Upper lobe of left lung (tissue), 6 donors: ENCODE results near the gene MPHOSPH9. TPM values are rescaled to one million over a fixed set of nuclear protein-coding genes. Genes with fewer than 3 reads are reported as not detected.
"Not testable (repeated sequence)": the region's sequence is repeated elsewhere in the genome, so short reads cannot be mapped to it uniquely, and the experiment has no call there.

ENCODE experiments used
- ATAC-seq, 2 donors: fragments of 200-7000 bp; cut with Tn5 transposase; one replicate each; pipeline ENCODE4 v1.9.1; 2022; ENCODE audit warnings: mild to moderate bottlenecking in 2 of 2, moderate library complexity in 2 of 2; ENCODE audit not compliant: low FRiP score in 2 of 2
- DNase-seq, 2 donors: peaks; one replicate each; pipeline ENCODE4 v3.0.0-alpha.2; 2019 to 2020
- H3K27ac ChIP-seq, 4 donors: fragments of 200-600 bp; sonication (generic); one replicate each; pipeline ENCODE4 v1.5.1; 2016 to 2019
- H3K27me3 ChIP-seq, 4 donors: fragments of 200-600 bp; sonication (generic); one replicate each; pipeline ENCODE4 v1.5.1; 2017 to 2019
- H3K36me3 ChIP-seq, 4 donors: fragments of 200-600 bp; sonication (generic); one replicate each; pipeline ENCODE4 v1.5.1; 2016 to 2019
- H3K4me1 ChIP-seq, 4 donors: fragments of 200-600 bp; sonication (generic); one replicate each; pipeline ENCODE4 v1.5.1; 2018 to 2019
- H3K4me3 ChIP-seq, 4 donors: fragments of 200-600 bp; sonication (generic); one replicate each; pipeline ENCODE4 v1.5.1; 2017 to 2019; ENCODE audit warnings: mild to moderate bottlenecking in 2 of 4, moderate library complexity in 1 of 4
- H3K9me3 ChIP-seq, 4 donors: fragments of 200-600 bp; sonication (generic); one replicate each; pipeline ENCODE4 v1.5.1; 2018 to 2019
- CTCF ChIP-seq, 6 experiments: fragments of 450-650 bp in 4 of 6; fragments of 200-600 bp in 2 of 6; sonication (generic) in 2 of 6; IDR thresholded peaks; one replicate each; pipeline ENCODE4 v1.5.1; 2016 to 2019; ENCODE audit warnings: antibody characterized with exemption in 6 of 6
- EP300 ChIP-seq, 4 donors: sonication (generic); formaldehyde crosslinking; IDR thresholded peaks; one replicate each; pipeline ENCODE4 v1.5.1; 2017; ENCODE audit warnings: antibody characterized with exemption in 4 of 4, control low read depth in 2 of 4
- POLR2A ChIP-seq, 4 donors: fragments of 450-650 bp; IDR thresholded peaks; one replicate each; pipeline ENCODE4 v1.5.1; 2016 to 2017; ENCODE audit warnings: antibody characterized with exemption in 4 of 4, mild to moderate bottlenecking in 2 of 4
- POLR2AphosphoS5 ChIP-seq, 2 donors: sonication (generic); formaldehyde crosslinking; IDR thresholded peaks; one replicate each; pipeline ENCODE4 v1.5.1; 2017; ENCODE audit warnings: antibody characterized with exemption in 2 of 2
- WGBS, 2 donors: methylation state at CpG; one replicate each; pipeline ENCODE4 v1.1.5; 2017 to 2018; 5-methylcytosine and 5-hydroxymethylcytosine counted together
- total RNA-seq, 6 donors: library from RNA; depleted of rRNA in 4 of 6; stranded (reverse); fragments of >200 nt in 4 of 6; gene quantifications; one replicate each; pipeline versions ENCODE4 v1.1.0 to v1.2.1, GENCODE V29; 2016 to 2021
- donor health status: DM: no; HTN: no; CAD: no; lungs with moderate emphysema.
- donor health status: DM: no; HTN: yes; CAD: no; lungs with severe emphysema.

MPHOSPH9 gene
- total RNA-seq, 6 donors from 2014 or later: 12.6 to 82.8 (median 17.6) TPM

GRCh38 chr12:123260081-123260480, 27.1 kb upstream of the MPHOSPH9 start:
- no peak for DNase-seq
- H3K36me3 ChIP-seq: peaks cover 0 to 96% (median 72%) of the 10 kb centered on the region in 4 donors
- no peak for ATAC-seq
- no peak overlapping the region for H3K4me3 ChIP-seq
- no peaks in the 10 kb centered on the region for H3K27me3 ChIP-seq
- no peaks in the 10 kb centered on the region for H3K9me3 ChIP-seq
- no peak for TF ChIP-seq CTCF (IDR thresholded peaks at IDR 0.05)
- no peak for TF ChIP-seq EP300 (IDR thresholded peaks at IDR 0.05)
- H3K27ac ChIP-seq: no peak overlapping the region
- H3K4me1 ChIP-seq: peaks cover 0 to 4% (median 0%) of the 10 kb centered on the region in 4 donors
- WGBS, 2 donors: 67 to 68% methylated on average over 9 of the region's 9 CpGs

GRCh38 chr12:123258593-123258992, 25.7 kb upstream of the MPHOSPH9 start:
- TF ChIP-seq POLR2AphosphoS5 (IDR thresholded peaks at IDR 0.05) (no peak), CTCF (IDR thresholded peaks at IDR 0.05) (no peak), POLR2A (IDR thresholded peaks at IDR 0.05) (no peak), EP300 (IDR thresholded peaks at IDR 0.05) (no peak)
- peaks cover 6 to 98% (median 76%) of the 10 kb centered on the region in 4 donors for H3K36me3 ChIP-seq
- ATAC-seq (no peak), DNase-seq (no peak)
- H3K27me3 ChIP-seq: no peaks in the 10 kb centered on the region
- peaks cover 0 to 4% (median 0%) of the 10 kb centered on the region in 4 donors for H3K4me1 ChIP-seq
- H3K27ac ChIP-seq: no peak overlapping the region
- no peak overlapping the region for H3K4me3 ChIP-seq
- WGBS, 2 donors: 69 to 71% methylated on average over 4 of the region's 4 CpGs
- no peaks in the 10 kb centered on the region for H3K9me3 ChIP-seq

GRCh38 chr12:123254853-123255446, 22.0 kb upstream of the MPHOSPH9 start:
- TF ChIP-seq POLR2AphosphoS5 (IDR thresholded peaks at IDR 0.05) (no peak), CTCF (IDR thresholded peaks at IDR 0.05) (no peak), EP300 (IDR thresholded peaks at IDR 0.05) (no peak), POLR2A (IDR thresholded peaks at IDR 0.05) (no peak)
- ATAC-seq: no peak
- Histone ChIP-seq H3K4me1 (peaks cover 15 to 29% (median 20%) of the 10 kb centered on the region in 4 donors), H3K4me3 (no peak overlapping the region), H3K36me3 (peaks cover 8 to 72% (median 49%) of the 10 kb centered on the region in 4 donors), H3K9me3 (no peaks in the 10 kb centered on the region), H3K27me3 (no peaks in the 10 kb centered on the region), H3K27ac (no peak overlapping the region)
- WGBS, 2 donors: 76 to 90% methylated on average over 5 of the region's 5 CpGs
- no peak for DNase-seq

- Histone ChIP-seq H3K9me3 (no peaks in the 10 kb centered on the region), H3K4me3 (no peak overlapping the region), H3K27ac (no peak overlapping the region), H3K36me3 (peaks cover 8 to 69% (median 47%) of the 10 kb centered on the region in 4 donors), H3K4me1 (peaks cover 15 to 29% (median 20%) of the 10 kb centered on the region in 4 donors), H3K27me3 (no peaks in the 10 kb centered on the region)
- WGBS, 2 donors: 86 to 88% methylated on average over 11 to 24 of the region's 24 CpGs
- DNase-seq (no peak), ATAC-seq (peak in 1 of 2 donors; percentile 40)
- TF ChIP-seq POLR2A (IDR thresholded peaks at IDR 0.05) (no peak), POLR2AphosphoS5 (IDR thresholded peaks at IDR 0.05) (no peak), EP300 (IDR thresholded peaks at IDR 0.05) (no peak), CTCF (IDR thresholded peaks at IDR 0.05) (no peak)
Measured at GRCh38 chr12:123253641-123254459, 20.9 kb upstream of the MPHOSPH9 start.

GRCh38 chr12:123252365-123252764, 19.4 kb upstream of the MPHOSPH9 start:
- Histone ChIP-seq H3K36me3 (peaks cover 8 to 54% (median 36%) of the 10 kb centered on the region in 4 donors), H3K4me1 (peaks cover 15 to 25% (median 20%) of the 10 kb centered on the region in 4 donors), H3K27ac (peak overlapping the region in 2 of 4 donors; percentile 64 to 71)
- 74 to 78% methylated on average over 9 of the region's 9 CpGs for WGBS, 2 donors
- H3K4me3 ChIP-seq, H3K27me3 ChIP-seq, ATAC-seq, DNase-seq, H3K9me3 ChIP-seq: not testable (repeated sequence)
